PC-3 (cell line): ENCODE data around the gene RAB7B. TPM values are rescaled to one million over a fixed set of nuclear protein-coding genes. Genes with fewer than 3 reads are reported as not detected.

Experiments
- ATAC-seq: fragments of 200-7000 bp; cut with Tn5 transposase; 2 replicates; pipeline ENCODE4 v1.9.1; 2020; ENCODE audit warnings: mild to moderate bottlenecking, moderate library complexity
- BruUV-seq: library from RNA; stranded (reverse); fragments of 400-500 nt; replicated peaks from 2 replicates; lab custom pipeline; 2021; lab: Mats Ljungman, UMichigan
- CTCF ChIA-PET: fragments of 300-600 bp; sonication (Branson Sonifier 250); formaldehyde crosslinking; loops from one replicate; lab custom pipeline; 2022; ENCODE audit warnings: antibody characterized with exemption; lab: Charles Lee
- POLR2A ChIA-PET: fragments of 300-600 bp; sonication (Branson Sonifier 250); formaldehyde crosslinking; loops from one replicate; lab custom pipeline; 2022; ENCODE audit warnings: antibody characterized with exemption; ENCODE audit not compliant: unreplicated experiment; lab: Charles Lee
- DNase-seq: peaks from one replicate; pipeline ENCODE4 v3.0.0-alpha.2; 2015
- H2AFZ ChIP-seq: fragments of 300-600 bp; sonication (generic); 2 replicates; pipeline ENCODE4 v1.6.0; 2016; ENCODE audit warnings: antibody characterized with exemption, low read length
- H3F3A ChIP-seq: fragments of 300-600 bp; sonication (generic); one replicate; pipeline ENCODE4 v1.6.0; 2017; ENCODE audit warnings: antibody characterized with exemption, low read length, control low read depth, mild to moderate bottlenecking; ENCODE audit not compliant: unreplicated experiment
- H3K27ac ChIP-seq: fragments of 300-600 bp; sonication (generic); 2 replicates; pipeline ENCODE4 v1.5.1; 2016; ENCODE audit warnings: mild to moderate bottlenecking, low read length
- H3K27me3 ChIP-seq: fragments of 300-600 bp; sonication (generic); 2 replicates; pipeline ENCODE4 v1.6.1; 2016; ENCODE audit warnings: low read length, mixed read lengths
- H3K36me3 ChIP-seq: fragments of 300-600 bp; sonication (generic); 2 replicates; pipeline ENCODE4 v1.6.1; 2016; ENCODE audit warnings: low read depth, mixed run types, low read length, mixed read lengths
- H3K4me1 ChIP-seq: fragments of 300-600 bp; sonication (generic); 2 replicates; pipeline ENCODE4 v1.5.1; 2016; ENCODE audit warnings: low read length; ENCODE audit not compliant: insufficient read depth
- H3K4me2 ChIP-seq: fragments of 300-600 bp; sonication (generic); 2 replicates; pipeline ENCODE4 v1.6.0; 2016; ENCODE audit warnings: low read length
- H3K4me3 ChIP-seq: fragments of 300-600 bp; sonication (generic); 2 replicates; pipeline ENCODE4 v1.5.1; 2016; ENCODE audit warnings: mild to moderate bottlenecking, low read length, mixed read lengths
- H3K79me2 ChIP-seq: fragments of 300-600 bp; sonication (generic); 2 replicates; pipeline ENCODE4 v1.6.1; 2017; ENCODE audit warnings: low read length, mixed read lengths
- H3K9ac ChIP-seq: fragments of 300-600 bp; sonication (generic); 2 replicates; pipeline ENCODE4 v1.6.0; 2016; ENCODE audit warnings: mild to moderate bottlenecking, low read length
- H3K9me2 ChIP-seq: fragments of 300-600 bp; sonication (generic); replicated peaks from 2 replicates; pipeline ENCODE4 v1.6.1; 2016; ENCODE audit warnings: mixed run types, low read length, mixed read lengths
- H3K9me3 ChIP-seq: fragments of 300-600 bp; sonication (generic); 2 replicates; pipeline ENCODE4 v1.6.1; 2016; ENCODE audit warnings: low read length, mixed read lengths
- H4K20me1 ChIP-seq: fragments of 300-600 bp; sonication (generic); 2 replicates; pipeline ENCODE4 v1.6.1; 2016; ENCODE audit warnings: low read length, mixed read lengths
- CTCF ChIP-seq: fragments of 300-600 bp; sonication (generic); conservative IDR thresholded peaks from 2 replicates; pipeline ENCODE4 v1.5.1; 2017; ENCODE audit warnings: antibody characterized with exemption, low read depth, mild to moderate bottlenecking, low read length
- EZH2 ChIP-seq: fragments of 300-600 bp; sonication (generic); IDR thresholded peaks from one replicate; pipeline ENCODE4 v1.6.1; 2017; ENCODE audit warnings: antibody characterized with exemption, mild to moderate bottlenecking, low read length; ENCODE audit not compliant: unreplicated experiment
- EZH2phosphoT487 ChIP-seq: fragments of 300-600 bp; sonication (generic); IDR thresholded peaks from 2 replicates; pipeline ENCODE4 v1.6.1; 2018; ENCODE audit warnings: mild to moderate bottlenecking, antibody characterized with exemption, low read length, borderline replicate concordance
- intact Hi-C: fragments of 100-400 bp; cut with micrococcal nuclease; formaldehyde crosslinking; loops from 2 replicates; pipeline ENCODE4 v1.9.0; 2023
- total RNA-seq: library from RNA; depleted of rRNA; stranded (reverse); fragments of >200 nt; gene quantifications from 2 replicates; pipeline ENCODE4 v1.2.3, GENCODE V29; 2014

The RAB7B gene
- total RNA-seq, 1 experiment from 2014 or later: not detected

GRCh38 chr1:205985330-205986005, 17.7 kb downstream of the RAB7B start:
- POLR2A ChIA-PET: interaction anchor here (0.7 kb wide), 1 partner anchor 123 kb away, joined by 3 read pairs; no protein-coding TSS in a partner anchor

GRCh38 chr1:205983925-205984725, 19.1 kb downstream of the RAB7B start:
- no peak overlapping the region for H3K27ac ChIP-seq
- TF ChIP-seq EZH2phosphoT487 (no peak), CTCF (peak; percentile 93)
- intact Hi-C loops: loop anchor here (1.0 kb wide), 1 partner anchor 122 kb away; no protein-coding TSS in a partner anchor
- ChIA-PET CTCF (interaction anchor here (0.6 to 1.3 kb wide), 5 partner anchors 14 to 325 kb away, joined by 3 to 9 read pairs (median 3); no protein-coding TSS in a partner anchor), POLR2A (no interaction called here)
- H2AFZ ChIP-seq: no peak overlapping the region
- DNase-seq: peak; percentile 78
- H4K20me1 ChIP-seq: no peaks in the 10 kb centered on the region
- H3K9ac ChIP-seq: no peak overlapping the region
- H3K27me3 ChIP-seq: peaks cover 9% of the 10 kb centered on the region
- peaks cover 9% of the 10 kb centered on the region; the same call in 1 of the 2 replicates for H3K4me1 ChIP-seq
- H3K9me2 ChIP-seq: no peaks in the 10 kb centered on the region
- BruUV-seq: no TSS peak
- no peak overlapping the region for H3K4me3 ChIP-seq
- no peaks in the 10 kb centered on the region for H3K36me3 ChIP-seq
- H3K9me3 ChIP-seq: no peaks in the 10 kb centered on the region
- H3K4me2 ChIP-seq: no peak overlapping the region
- H3K79me2 ChIP-seq: no peaks in the 10 kb centered on the region
- H3F3A ChIP-seq: no peaks in the 10 kb centered on the region
- peak; percentile 91 for ATAC-seq

More at GRCh38 chr1:205985330-205986005, 17.7 kb downstream of the RAB7B start:
- H2AFZ ChIP-seq: no peak overlapping the region
- ATAC-seq: no peak
- intact Hi-C loops: no loop called here
- no peak overlapping the region for H3K4me3 ChIP-seq
- H3K36me3 ChIP-seq: no peaks in the 10 kb centered on the region
- peaks cover 23% of the 10 kb centered on the region for H3K27me3 ChIP-seq
- no TSS peak for BruUV-seq
- no peak overlapping the region for H3K9ac ChIP-seq
- DNase-seq: no peak
- H3F3A ChIP-seq: no peaks in the 10 kb centered on the region
- H3K4me2 ChIP-seq: no peak overlapping the region
- no peaks in the 10 kb centered on the region for H3K9me2 ChIP-seq
- H4K20me1 ChIP-seq: no peaks in the 10 kb centered on the region
- peaks cover 9% of the 10 kb centered on the region; the same call in 1 of the 2 replicates for H3K4me1 ChIP-seq
- no peak overlapping the region for H3K27ac ChIP-seq
- CTCF ChIA-PET: interaction anchor here (0.5 to 1.6 kb wide), 3 partner anchors 8 to 1537 kb away, joined by 3 to 15 read pairs (median 3); no protein-coding TSS in a partner anchor
- H3K9me3 ChIP-seq: no peaks in the 10 kb centered on the region
- TF ChIP-seq EZH2: no peak
- TF ChIP-seq CTCF: no peak
- no peaks in the 10 kb centered on the region for H3K79me2 ChIP-seq
